A549 (cell line): ENCODE measurements around the gene COX5A.

Experiments used
- CTCF ChIP-seq: fragments of >200 bp; sonication (Bioruptor Twin); formaldehyde crosslinking; IDR thresholded peaks from 3 replicates; pipeline ENCODE4 v1.5.1; 2016
- GATA3 ChIP-seq: IDR thresholded peaks from 2 replicates; pipeline ENCODE4 v1.6.1; 2012; ENCODE audit warnings: borderline replicate concordance
- POLR2A ChIP-seq: IDR thresholded peaks from 2 replicates; pipeline ENCODE4 v1.6.1; 2012; ENCODE audit warnings: mild to moderate bottlenecking, low read length
- RAD21 ChIP-seq, 2 experiments: fragments of >200 bp in 1 of 2; sonication (Bioruptor Twin) in 1 of 2; formaldehyde crosslinking in 1 of 2; IDR thresholded peaks in 1 of 2; conservative IDR thresholded peaks in 1 of 2; 2 replicates in 1 of 2; 3 replicates in 1 of 2; pipeline ENCODE4 v1.6.1; 2012 to 2018; ENCODE audit warnings: inconsistent platforms in 1 of 2
- RCOR1 ChIP-seq: fragments of 150-350 bp; IDR thresholded peaks from 2 replicates; pipeline ENCODE4 v1.6.1; 2014; ENCODE audit warnings: antibody characterized with exemption, low read length, low read depth
- REST ChIP-seq: fragments of 200-600 bp; sonication (generic); IDR thresholded peaks from 2 replicates; pipeline ENCODE4 v1.6.1; 2016; ENCODE audit warnings: antibody characterized with exemption, mild to moderate bottlenecking, moderate library complexity
- USF2 ChIP-seq: fragments of 450-650 bp; IDR thresholded peaks from 2 replicates; pipeline ENCODE4 v1.6.1; 2014; ENCODE audit warnings: antibody characterized with exemption

GRCh38 chr15:74962671-74963070 lies 24.8 kb upstream of the COX5A start:
- TF ChIP-seq CTCF = no peak
- TF ChIP-seq RCOR1 = no peak
- TF ChIP-seq POLR2A = no peak
- no peak for TF ChIP-seq USF2
- TF ChIP-seq RAD21 (conservative IDR thresholded peaks at IDR 0.05 in 1 of 2, IDR thresholded peaks at IDR 0.05 in 1 of 2) = no peak
- TF ChIP-seq REST = no peak
- TF ChIP-seq GATA3 = no peak
